Neuronal stem cell (in vitro differentiated cells): Measurements from ENCODE around the gene RAD54L.

ENCODE experiments used
- DNase-seq: peaks from one replicate; pipeline ENCODE4 v3.0.0-alpha.2; 2013; ENCODE audit warnings: low spot score
- H2AFZ ChIP-seq: one replicate; pipeline ENCODE4 v1.6.1; 2013; ENCODE audit warnings: mild to moderate bottlenecking, low read length, inconsistent platforms
- H2AK5ac ChIP-seq: 2 replicates; pipeline ENCODE4 v1.6.1; 2013; ENCODE audit warnings: low read depth, mild to moderate bottlenecking, inconsistent platforms, low read length, moderate library complexity, mixed read lengths
- H2BK120ac ChIP-seq: 2 replicates; pipeline ENCODE4 v1.6.1; 2013; ENCODE audit warnings: low read depth, mild to moderate bottlenecking, inconsistent platforms, low read length, moderate library complexity, mixed read lengths
- H2BK12ac ChIP-seq: one replicate; pipeline ENCODE4 v1.6.1; 2013; ENCODE audit warnings: low read length, inconsistent platforms
- H2BK15ac ChIP-seq: 2 replicates; pipeline ENCODE4 v1.6.1; 2013; ENCODE audit warnings: mild to moderate bottlenecking, low read length, inconsistent platforms, mixed read lengths
- H2BK5ac ChIP-seq: one replicate; pipeline ENCODE4 v1.6.1; 2013; ENCODE audit warnings: inconsistent platforms, mild to moderate bottlenecking, low read length, moderate library complexity
- H3K14ac ChIP-seq: one replicate; pipeline ENCODE4 v1.6.1; 2013; ENCODE audit warnings: low read length, inconsistent platforms
- H3K18ac ChIP-seq: 2 replicates; pipeline ENCODE4 v1.6.1; 2013; ENCODE audit warnings: low read length, inconsistent platforms
- H3K23ac ChIP-seq: 2 replicates; pipeline ENCODE4 v1.6.1; 2013; ENCODE audit warnings: low read depth, mild to moderate bottlenecking, mixed read lengths, low read length, inconsistent platforms; ENCODE audit not compliant: poor library complexity
- H3K27ac ChIP-seq: replicated peaks from 3 replicates; pipeline ENCODE4 v1.5.1; 2013; ENCODE audit warnings: low read length, inconsistent platforms
- H3K27me3 ChIP-seq, 3 experiments: 2 replicates each; pipeline ENCODE4 v1.6.1; 2013; ENCODE audit warnings: low read length in 3 of 3, mild to moderate bottlenecking in 2 of 3, inconsistent platforms in 1 of 3, low read depth in 1 of 3, mixed read lengths in 1 of 3, moderate library complexity in 1 of 3; ENCODE audit not compliant: control insufficient read depth in 3 of 3, insufficient read depth in 3 of 3
- H3K36me3 ChIP-seq, 2 donors: replicated peaks in 1 of 2; 2 replicates each; pipeline ENCODE4 v1.6.1; 2013; ENCODE audit warnings: low read length in 2 of 2; ENCODE audit not compliant: control insufficient read depth in 2 of 2, insufficient read depth in 2 of 2
- H3K4ac ChIP-seq: 2 replicates; pipeline ENCODE4 v1.6.1; 2013; ENCODE audit warnings: inconsistent platforms, mild to moderate bottlenecking, low read length, moderate library complexity
- H3K4me1 ChIP-seq, 2 donors: 1 replicate in 1 of 2; 2 replicates in 1 of 2; pipeline ENCODE4 v1.6.1; 2013; ENCODE audit warnings: low read length in 2 of 2, low read depth in 1 of 2; ENCODE audit not compliant: control insufficient read depth in 2 of 2, insufficient read depth in 1 of 2
- H3K4me2 ChIP-seq: one replicate; pipeline ENCODE4 v1.6.1; 2013; ENCODE audit warnings: mild to moderate bottlenecking, low read length, inconsistent platforms; ENCODE audit not compliant: insufficient read depth, poor library complexity, severe bottlenecking
- H3K4me3 ChIP-seq, 2 donors: 2 replicates each; pipeline ENCODE4 v1.5.1; 2013; ENCODE audit warnings: low read length in 2 of 2, mild to moderate bottlenecking in 2 of 2, inconsistent platforms in 1 of 2, moderate library complexity in 1 of 2
- H3K79me1 ChIP-seq: one replicate; pipeline ENCODE4 v1.6.1; 2013; ENCODE audit warnings: low read depth, mild to moderate bottlenecking, inconsistent platforms, low read length, moderate library complexity
- H3K9ac ChIP-seq: one replicate; pipeline ENCODE4 v1.6.1; 2013; ENCODE audit warnings: mild to moderate bottlenecking, low read depth, low read length, inconsistent platforms; ENCODE audit not compliant: poor library complexity
- H3K9me3 ChIP-seq, 2 donors: replicated peaks in 1 of 2; 2 replicates each; pipeline versions ENCODE3 to v1.6.1; 2013; ENCODE audit warnings: low read length in 2 of 2, mild to moderate bottlenecking in 2 of 2, inconsistent platforms in 1 of 2, low read depth in 1 of 2, mixed read lengths in 1 of 2, moderate library complexity in 1 of 2; ENCODE audit not compliant: control insufficient read depth in 2 of 2, insufficient read depth in 1 of 2
- H4K8ac ChIP-seq: one replicate; pipeline ENCODE4 v1.6.1; 2013; ENCODE audit warnings: low read depth, mild to moderate bottlenecking, inconsistent platforms, low read length, moderate library complexity
- H4K91ac ChIP-seq: one replicate; pipeline ENCODE4 v1.6.1; 2013; ENCODE audit warnings: low read length, low read depth, mild to moderate bottlenecking, inconsistent platforms; ENCODE audit not compliant: poor library complexity
- WGBS, 2 donors: extraction: QIAGEN DNeasy Blood & Tissue Kit; methylation state at CpG; one replicate each; pipeline ENCODE4 v1.1.7; 2013; ENCODE audit warnings: missing lambda C conversion rate in 2 of 2, mixed read lengths in 1 of 2; ENCODE audit not compliant: insufficient read length in 2 of 2, insufficient replicate concordance in 1 of 2; ENCODE audit errors: extremely low coverage in 2 of 2; 5-methylcytosine and 5-hydroxymethylcytosine counted together

Gene RAD54L

GRCh38 chr1:46263146-46263545 is 15.6 kb downstream of the RAD54L start:
- H3K27ac ChIP-seq: no peak overlapping the region
- no CpG with 5 or more reads among the region's 2 CpGs for WGBS, 2 donors
- no peak overlapping the region for H3K4me2 ChIP-seq
- no peak overlapping the region for H2BK5ac ChIP-seq
- H3K9ac ChIP-seq: no peak overlapping the region
- H3K4ac ChIP-seq: no peak overlapping the region
- H2BK120ac ChIP-seq: no peak overlapping the region
- H4K91ac ChIP-seq: no peak overlapping the region
- H4K8ac ChIP-seq: no peak overlapping the region
- H3K27me3 ChIP-seq: no peaks in the 10 kb centered on the region
- no peak overlapping the region for H3K14ac ChIP-seq
- H3K23ac ChIP-seq: no peak overlapping the region
- H2AK5ac ChIP-seq: no peak overlapping the region
- H3K36me3 ChIP-seq: peaks cover 64 to 98% of the 10 kb centered on the region in 2 donors
- no peak for DNase-seq
- H2BK15ac ChIP-seq: no peak overlapping the region
- H3K4me1 ChIP-seq: no peaks in the 10 kb centered on the region
- H3K79me1 ChIP-seq: peaks cover 2% of the 10 kb centered on the region
- H3K18ac ChIP-seq: no peak overlapping the region
- H3K9me3 ChIP-seq: no peaks in the 10 kb centered on the region
- no peak overlapping the region for H3K4me3 ChIP-seq
- H2BK12ac ChIP-seq: no peak overlapping the region
- no peak overlapping the region for H2AFZ ChIP-seq

DNA sequence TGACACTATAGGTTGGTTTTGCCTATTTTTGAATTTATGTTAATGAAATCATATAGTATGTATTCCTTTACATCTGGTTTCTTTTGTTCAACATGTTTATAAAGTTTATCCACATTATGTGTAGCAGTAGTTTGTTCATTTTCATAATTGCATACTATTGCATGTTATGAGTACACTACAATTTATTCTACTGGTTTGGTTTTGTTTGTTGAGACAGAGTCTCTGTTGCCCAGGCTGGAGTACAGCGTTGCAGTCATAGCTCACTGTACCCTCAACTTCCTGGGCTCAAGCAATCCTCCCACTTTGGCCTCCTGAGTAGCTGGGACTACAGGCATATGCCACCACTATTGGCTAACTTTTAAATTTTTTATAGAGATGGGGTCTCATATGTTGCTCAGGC is 21.0 kb downstream of the RAD54L start:
- Histone ChIP-seq H3K79me1 (peaks cover 2% of the 10 kb centered on the region), H3K4me3 (no peak overlapping the region), H3K14ac (no peak overlapping the region), H3K36me3 (peaks cover 61 to 100% of the 10 kb centered on the region in 2 donors), H3K27me3 (no peaks in the 10 kb centered on the region), H2AK5ac (no peak overlapping the region), H3K27ac (no peak overlapping the region), H2BK15ac (no peak overlapping the region), H2BK120ac (no peak overlapping the region), H3K23ac (no peak overlapping the region), H3K18ac (no peak overlapping the region), H3K4ac (no peak overlapping the region), H4K8ac (no peak overlapping the region), H3K9ac (no peak overlapping the region), H3K9me3 (no peaks in the 10 kb centered on the region), H2BK5ac (no peak overlapping the region), H3K4me1 (no peaks in the 10 kb centered on the region), H4K91ac (no peak overlapping the region), H3K4me2 (no peak overlapping the region), H2AFZ (no peak overlapping the region), H2BK12ac (no peak overlapping the region)
- no CpG with 5 or more reads among the region's 1 CpG for WGBS, 2 donors
- no peak for DNase-seq

- H3K79me1 ChIP-seq: peaks cover 1% of the 10 kb centered on the region
- no peak overlapping the region for H4K8ac ChIP-seq
- H2BK12ac ChIP-seq: no peak overlapping the region
- H3K14ac ChIP-seq: no peak overlapping the region
- H3K4ac ChIP-seq: no peak overlapping the region
- no peak overlapping the region for H4K91ac ChIP-seq
- no peaks in the 10 kb centered on the region for H3K9me3 ChIP-seq
- H3K4me1 ChIP-seq: no peaks in the 10 kb centered on the region
- H3K36me3 ChIP-seq: peaks cover 66 to 100% of the 10 kb centered on the region in 2 donors
- H2AK5ac ChIP-seq: no peak overlapping the region
- no peak overlapping the region for H3K4me2 ChIP-seq
- no peak overlapping the region for H3K23ac ChIP-seq
- no peaks in the 10 kb centered on the region for H3K27me3 ChIP-seq
- H3K18ac ChIP-seq: no peak overlapping the region
- H2BK120ac ChIP-seq: no peak overlapping the region
- no peak overlapping the region for H3K9ac ChIP-seq
- H2BK15ac ChIP-seq: no peak overlapping the region
- no CpG with 5 or more reads among the region's 6 CpGs for WGBS, 2 donors
- DNase-seq: no peak
- no peak overlapping the region for H2BK5ac ChIP-seq
- no peak overlapping the region for H3K4me3 ChIP-seq
- no peak overlapping the region for H2AFZ ChIP-seq
- no peak overlapping the region for H3K27ac ChIP-seq
Observed at GRCh38 chr1:46274225-46275029, 26.9 kb downstream of the RAD54L start.

DNA sequence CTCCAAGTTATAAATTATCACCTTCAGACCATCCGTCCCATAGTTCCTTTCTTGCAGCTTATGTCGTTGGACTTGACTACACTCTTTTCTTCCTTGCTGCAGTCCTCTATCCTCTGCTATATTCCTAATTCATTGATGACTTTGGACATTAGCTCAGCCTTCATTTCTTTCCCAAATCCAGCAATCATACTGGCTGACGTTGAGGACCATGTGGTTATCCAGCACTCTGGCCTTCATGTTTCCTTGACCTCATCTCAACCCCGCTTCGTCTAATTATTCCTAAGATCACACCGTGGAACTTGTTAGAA is 27.4 kb downstream of the RAD54L start:
- H2AK5ac ChIP-seq: no peak overlapping the region
- no CpG with 5 or more reads among the region's 6 CpGs for WGBS, 2 donors
- H3K14ac ChIP-seq: no peak overlapping the region
- H4K91ac ChIP-seq: no peak overlapping the region
- H3K4ac ChIP-seq: no peak overlapping the region
- no peak overlapping the region for H2BK15ac ChIP-seq
- no peaks in the 10 kb centered on the region for H3K27me3 ChIP-seq
- no peak overlapping the region for H3K23ac ChIP-seq
- no peak overlapping the region for H3K18ac ChIP-seq
- no peak overlapping the region for H3K4me3 ChIP-seq
- H3K36me3 ChIP-seq: peaks cover 66 to 100% of the 10 kb centered on the region in 2 donors
- H3K9me3 ChIP-seq: no peaks in the 10 kb centered on the region
- DNase-seq: no peak
- H4K8ac ChIP-seq: no peak overlapping the region
- no peaks in the 10 kb centered on the region for H3K4me1 ChIP-seq
- H2AFZ ChIP-seq: no peak overlapping the region
- no peak overlapping the region for H3K27ac ChIP-seq
- H3K4me2 ChIP-seq: no peak overlapping the region
- H2BK120ac ChIP-seq: no peak overlapping the region
- peaks cover 1% of the 10 kb centered on the region for H3K79me1 ChIP-seq
- H2BK5ac ChIP-seq: no peak overlapping the region
- H2BK12ac ChIP-seq: no peak overlapping the region
- no peak overlapping the region for H3K9ac ChIP-seq
